Naive thymus-derived CD8-positive, alpha-beta T cell (primary cell): Measurements from ENCODE around the gene UBL5. TPM values are rescaled to one million over a fixed set of nuclear protein-coding genes. Genes with fewer than 3 reads are reported as not detected.

Experiments used
- ATAC-seq, 2 donors: fragments of 150-1000 bp; cut with Tn5 transposase in 1 of 2; sonication (Bioruptor Pico), chemical (Tn5 transposase) in 1 of 2; 1 replicate in 1 of 2; 2 replicates in 1 of 2; pipeline ENCODE4 v1.10.0; 2021; ENCODE audit warnings: mild to moderate bottlenecking in 2 of 2, moderate library complexity in 2 of 2
- POLR2A ChIA-PET: fragments of 350-600 bp; sonication (Branson Sonifier 250); formaldehyde crosslinking; loops from one replicate; lab custom pipeline; 2021; ENCODE audit warnings: antibody characterized with exemption; lab: Charles Lee
- DNase-seq, 10 donors: peaks; one replicate each; pipeline versions ENCODE4 v3.0.0 to v3.0.0-alpha.2; 2020 to 2022
- H3K27ac Mint-ChIP-seq, 10 donors: one replicate each; pipeline ENCODE4 v1.8.0; 2020 to 2022; ENCODE audit warnings: mild to moderate bottlenecking in 10 of 10, mixed read lengths in 10 of 10, moderate library complexity in 4 of 10, inconsistent platforms in 1 of 10
- H3K27me3 Mint-ChIP-seq, 5 donors: one replicate each; pipeline ENCODE4 v1.8.0; 2021 to 2022; ENCODE audit warnings: mixed read lengths in 5 of 5
- H3K36me3 Mint-ChIP-seq, 3 donors: one replicate each; pipeline ENCODE4 v1.8.0; 2020 to 2022; ENCODE audit warnings: mixed read lengths in 3 of 3, mild to moderate bottlenecking in 2 of 3, inconsistent platforms in 1 of 3
- H3K4me1 Mint-ChIP-seq, 4 donors: one replicate each; pipeline ENCODE4 v1.8.0; 2021 to 2022; ENCODE audit warnings: mixed read lengths in 4 of 4
- H3K4me3 Mint-ChIP-seq, 10 donors: one replicate each; pipeline ENCODE4 v1.8.0; 2020 to 2022; ENCODE audit warnings: mild to moderate bottlenecking in 10 of 10, mixed read lengths in 10 of 10, moderate library complexity in 6 of 10, inconsistent platforms in 1 of 10
- H3K9me3 Mint-ChIP-seq, 9 donors: one replicate each; pipeline ENCODE4 v1.8.0; 2020 to 2022; ENCODE audit warnings: mixed read lengths in 9 of 9, mild to moderate bottlenecking in 3 of 9, inconsistent platforms in 1 of 9, moderate library complexity in 1 of 9
- polyA plus RNA-seq, 3 donors: library from polyadenylated mRNA; unstranded; fragments of 300-500 nt; fragmentation: Illumina TruSeq; gene quantifications; one replicate each; pipeline ENCODE4 v1.2.3, GENCODE V29; 2021
- total RNA-seq, 8 experiments: library from RNA in 2 of 8; stranded (reverse) in 2 of 8; gene quantifications; one replicate each; pipeline ENCODE4 v1.2.3 and lab custom pipeline; 2021 to 2026

The UBL5 gene
- total and polyA plus RNA-seq, 5 experiments from 2014 or later: 222 to 819 (median 694) TPM

GRCh38 chr19:9792206-9793070 lies 35.3 kb upstream of the UBL5 start:
- DNase-seq: peak; percentile 90 to 97 (median 94)
- H3K4me3 Mint-ChIP-seq: peak overlapping the region; percentile 86 to 97 (median 90)
- ATAC-seq: peak; percentile 57 to 60
- H3K9me3 Mint-ChIP-seq: peaks cover 0 to 6% (median 0%) of the 10 kb centered on the region in 9 donors
- H3K27ac Mint-ChIP-seq: peak overlapping the region; percentile 57 to 99 (median 96)
- H3K4me1 Mint-ChIP-seq: peaks cover 10 to 39% (median 27%) of the 10 kb centered on the region in 4 donors
- POLR2A ChIA-PET: interaction anchor here (0.6 to 2.4 kb wide), 7 partner anchors 16 to 1624 kb away, joined by 4 to 14 read pairs (median 6); partner anchors contain the start of genes FBXL12, ZNF559, ZNF561 and ZNF846
- H3K27me3 Mint-ChIP-seq: no peaks in the 10 kb centered on the region
- H3K36me3 Mint-ChIP-seq: no peaks in the 10 kb centered on the region

GRCh38 chr19:9793071-9793591 lies 34.6 kb upstream of the UBL5 start:
- DNase-seq (peak in 6 of 10 donors; percentile 52 to 85 (median 59)), ATAC-seq (peak; percentile 26 to 29)
- Mint-ChIP-seq H3K27me3 (no peaks in the 10 kb centered on the region), H3K27ac (peak overlapping the region; percentile 91 to 99 (median 96)), H3K4me3 (peak overlapping the region; percentile 86 to 97 (median 90)), H3K36me3 (no peaks in the 10 kb centered on the region), H3K9me3 (peaks cover 0 to 6% (median 0%) of the 10 kb centered on the region in 9 donors), H3K4me1 (peaks cover 10 to 39% (median 27%) of the 10 kb centered on the region in 4 donors)
- POLR2A ChIA-PET: interaction anchor here (0.6 to 2.4 kb wide), 7 partner anchors 16 to 1623 kb away, joined by 4 to 14 read pairs (median 6); partner anchors contain the start of genes FBXL12, ZNF559, ZNF561 and ZNF846

- Mint-ChIP-seq H3K4me3 (peak overlapping the region in 2 of 10 donors; percentile 28 to 65), H3K36me3 (no peaks in the 10 kb centered on the region), H3K27me3 (no peaks in the 10 kb centered on the region), H3K9me3 (peaks cover 0 to 6% (median 0%) of the 10 kb centered on the region in 9 donors), H3K4me1 (peaks cover 9 to 34% (median 29%) of the 10 kb centered on the region in 4 donors), H3K27ac (peak overlapping the region; percentile 81 to 98 (median 91))
- POLR2A ChIA-PET: interaction anchor here (0.7 to 1.3 kb wide), 9 partner anchors 11 to 1684 kb away, joined by 3 to 10 read pairs (median 4); partner anchors contain the start of genes FBXL12 and ZNF561
- DNase-seq: peak; percentile 61 to 94 (median 86)
- ATAC-seq: peak; percentile 40 to 54
Observed at GRCh38 chr19:9796113-9796773, 31.5 kb upstream of the UBL5 start.

GRCh38 chr19:9797871-9798270 lies 29.8 kb upstream of the UBL5 start:
- H3K27ac Mint-ChIP-seq: peak overlapping the region in 2 of 10 donors; percentile 36 to 57
- peaks cover 0 to 6% (median 0%) of the 10 kb centered on the region in 9 donors for H3K9me3 Mint-ChIP-seq
- H3K4me3 Mint-ChIP-seq: no peak overlapping the region
- H3K4me1 Mint-ChIP-seq: peaks cover 9 to 31% (median 25%) of the 10 kb centered on the region in 4 donors
- POLR2A ChIA-PET: interaction anchor here (2.1 kb wide), 2 partner anchors 11 to 21 kb away, joined by 5 to 10 read pairs; partner anchors contain the start of gene FBXL12
- no peaks in the 10 kb centered on the region for H3K27me3 Mint-ChIP-seq
- DNase-seq (no peak), ATAC-seq (no peak)
- H3K36me3 Mint-ChIP-seq: no peaks in the 10 kb centered on the region

- ATAC-seq: no peak
- H3K36me3 Mint-ChIP-seq: peaks cover 0 to 2% (median 0%) of the 10 kb centered on the region in 3 donors
- H3K4me3 Mint-ChIP-seq: peak overlapping the region in 1 of 10 donors; percentile 42
- no peaks in the 10 kb centered on the region for H3K9me3 Mint-ChIP-seq
- no peaks in the 10 kb centered on the region for H3K27me3 Mint-ChIP-seq
- peak overlapping the region in 5 of 10 donors; percentile 41 to 87 (median 55) for H3K27ac Mint-ChIP-seq
- H3K4me1 Mint-ChIP-seq: peaks cover 7 to 32% (median 18%) of the 10 kb centered on the region in 4 donors
- POLR2A ChIA-PET: interaction anchor here (0.6 to 2.1 kb wide), 5 partner anchors 10 to 536 kb away, joined by 3 to 10 read pairs (median 3); partner anchors contain the start of genes FBXL12 and PIN1
- no peak for DNase-seq
Observed at GRCh38 chr19:9799162-9799561, 28.6 kb upstream of the UBL5 start.

- H3K9me3 Mint-ChIP-seq: no peaks in the 10 kb centered on the region
- DNase-seq (no peak), ATAC-seq (no peak)
- peaks cover 0 to 2% (median 0%) of the 10 kb centered on the region in 3 donors for H3K36me3 Mint-ChIP-seq
- no peak overlapping the region for H3K4me3 Mint-ChIP-seq
- H3K4me1 Mint-ChIP-seq: peaks cover 2 to 35% (median 14%) of the 10 kb centered on the region in 4 donors
- no peaks in the 10 kb centered on the region for H3K27me3 Mint-ChIP-seq
- H3K27ac Mint-ChIP-seq: peak overlapping the region in 4 of 10 donors; percentile 14 to 80 (median 29)
- POLR2A ChIA-PET: no interaction called here
Observed at GRCh38 chr19:9801976-9802375, 25.7 kb upstream of the UBL5 start.

GRCh38 chr19:9806803-9807202 lies 20.9 kb upstream of the UBL5 start:
- no peaks in the 10 kb centered on the region for H3K27me3 Mint-ChIP-seq
- no peaks in the 10 kb centered on the region for H3K9me3 Mint-ChIP-seq
- peak overlapping the region; percentile 43 to 95 (median 87) for H3K27ac Mint-ChIP-seq
- POLR2A ChIA-PET: interaction anchor here (0.6 to 1.9 kb wide), 4 partner anchors 11 to 761 kb away, joined by 5 to 10 read pairs (median 5); partner anchors contain the start of gene FBXL12
- no peak overlapping the region for H3K4me3 Mint-ChIP-seq
- ATAC-seq (no peak), DNase-seq (no peak)
- peaks cover 0 to 13% (median 7%) of the 10 kb centered on the region in 3 donors for H3K36me3 Mint-ChIP-seq
- H3K4me1 Mint-ChIP-seq: peaks cover 12 to 51% (median 32%) of the 10 kb centered on the region in 4 donors

- Mint-ChIP-seq H3K4me3 (peak overlapping the region in 9 of 10 donors; percentile 18 to 86 (median 53)), H3K27me3 (no peaks in the 10 kb centered on the region), H3K4me1 (peaks cover 14 to 48% (median 32%) of the 10 kb centered on the region in 4 donors), H3K27ac (peak overlapping the region; percentile 87 to 97 (median 91)), H3K36me3 (peaks cover 0 to 25% (median 9%) of the 10 kb centered on the region in 3 donors), H3K9me3 (peaks cover 0 to 2% (median 0%) of the 10 kb centered on the region in 9 donors)
- ATAC-seq: peak; percentile 92 to 97
- peak in 8 of 10 donors; percentile 19 to 73 (median 42) for DNase-seq
- POLR2A ChIA-PET: interaction anchor here (0.7 to 3.6 kb wide), 7 partner anchors 10 to 202 kb away, joined by 3 to 14 read pairs (median 4); partner anchors contain the start of genes FBXL12 and UBL5
Observed at GRCh38 chr19:9808855-9809824, 18.6 kb upstream of the UBL5 start.

GRCh38 chr19:9811139-9811538 lies 16.6 kb upstream of the UBL5 start:
- POLR2A ChIA-PET: interaction anchor here (3.6 kb wide), 1 partner anchor 8 kb away, joined by 14 read pairs; the partner anchor contains the start of gene FBXL12
- Mint-ChIP-seq H3K36me3 (peaks cover under 1 to 39% (median 23%) of the 10 kb centered on the region in 3 donors), H3K27ac (no peak overlapping the region), H3K9me3 (peaks cover 0 to 2% (median 0%) of the 10 kb centered on the region in 9 donors), H3K4me3 (no peak overlapping the region), H3K27me3 (no peaks in the 10 kb centered on the region), H3K4me1 (peaks cover 16 to 50% (median 35%) of the 10 kb centered on the region in 4 donors)
- DNase-seq (no peak), ATAC-seq (no peak)

- no peak for ATAC-seq
- Mint-ChIP-seq H3K9me3 (peaks cover 0 to 6% (median 0%) of the 10 kb centered on the region in 9 donors), H3K4me1 (peaks cover 13 to 42% (median 33%) of the 10 kb centered on the region in 4 donors), H3K36me3 (peaks cover 4 to 28% (median 25%) of the 10 kb centered on the region in 3 donors), H3K27ac (peak overlapping the region; percentile 83 to 98 (median 93)), H3K4me3 (peak overlapping the region; percentile 89 to 94 (median 92)), H3K27me3 (no peaks in the 10 kb centered on the region)
- POLR2A ChIA-PET: interaction anchor here (0.6 to 2.2 kb wide), 21 partner anchors 9 to 1302 kb away, joined by 3 to 23 read pairs (median 4); partner anchors contain the start of genes PIN1, UBL5 and ZNF846
- DNase-seq: peak in 1 of 10 donors; percentile 20
Observed at GRCh38 chr19:9818175-9818733, 9.5 kb upstream of the UBL5 start.
